GM21360 (cell line): ENCODE measurements around the gene ZNF777.
A peak's percentile ranks its signal among the peaks of the same experiment; 100 is the strongest.
"Not testable (repeated sequence)": the region's sequence is repeated elsewhere in the genome, so short reads cannot be mapped to it uniquely, and the experiment has no call there.

Experiments
- ATAC-seq: cut with Tn5 transposase; IDR thresholded peaks from one replicate; pipeline ENCODE4 v1.9.1; 2021; ENCODE audit warnings: mild to moderate bottlenecking, moderate library complexity; ENCODE audit not compliant: unreplicated experiment

The ZNF777 gene

DNA sequence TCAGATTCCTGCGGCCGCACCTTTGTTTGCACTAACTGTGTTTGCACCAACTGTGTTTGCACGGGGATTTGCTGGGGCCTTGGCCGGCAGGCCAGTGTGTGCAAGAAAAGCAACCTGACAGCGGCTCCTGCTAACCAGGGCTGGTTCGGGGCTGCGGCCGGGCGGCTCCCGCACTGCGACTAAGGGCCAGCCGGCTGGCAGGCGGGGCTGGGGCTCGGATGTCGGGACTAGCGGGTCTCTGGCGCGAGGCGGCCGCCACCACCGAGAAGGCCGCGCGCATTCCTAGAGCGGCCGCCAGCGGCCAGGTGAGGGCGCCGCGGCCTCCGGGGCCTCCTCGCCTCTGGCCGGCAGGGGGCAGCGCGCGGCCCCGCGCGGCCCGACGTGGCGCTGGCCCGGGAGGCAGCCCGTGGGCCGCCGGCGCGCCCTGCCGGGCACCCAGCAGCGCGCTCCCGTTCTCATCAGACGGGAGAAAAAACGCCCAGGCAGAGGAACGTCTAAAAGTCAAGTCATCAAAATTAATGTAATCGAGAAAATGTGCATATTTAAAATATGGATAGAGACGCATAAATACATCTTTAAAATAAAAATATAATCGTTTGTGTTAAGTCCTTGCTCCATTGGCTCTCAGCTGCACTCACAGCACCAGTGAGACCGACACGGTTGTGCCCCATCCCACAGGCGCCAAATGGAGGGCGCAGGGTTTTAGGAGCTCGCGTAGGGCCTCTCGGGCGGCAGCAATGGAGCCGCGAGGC lies 38.5 kb downstream of the ZNF777 start:
- ATAC-seq: peak; percentile 95

GRCh38 chr7:149420006-149420405 lies 40.9 kb downstream of the ZNF777 start:
- no peak for ATAC-seq

DNA sequence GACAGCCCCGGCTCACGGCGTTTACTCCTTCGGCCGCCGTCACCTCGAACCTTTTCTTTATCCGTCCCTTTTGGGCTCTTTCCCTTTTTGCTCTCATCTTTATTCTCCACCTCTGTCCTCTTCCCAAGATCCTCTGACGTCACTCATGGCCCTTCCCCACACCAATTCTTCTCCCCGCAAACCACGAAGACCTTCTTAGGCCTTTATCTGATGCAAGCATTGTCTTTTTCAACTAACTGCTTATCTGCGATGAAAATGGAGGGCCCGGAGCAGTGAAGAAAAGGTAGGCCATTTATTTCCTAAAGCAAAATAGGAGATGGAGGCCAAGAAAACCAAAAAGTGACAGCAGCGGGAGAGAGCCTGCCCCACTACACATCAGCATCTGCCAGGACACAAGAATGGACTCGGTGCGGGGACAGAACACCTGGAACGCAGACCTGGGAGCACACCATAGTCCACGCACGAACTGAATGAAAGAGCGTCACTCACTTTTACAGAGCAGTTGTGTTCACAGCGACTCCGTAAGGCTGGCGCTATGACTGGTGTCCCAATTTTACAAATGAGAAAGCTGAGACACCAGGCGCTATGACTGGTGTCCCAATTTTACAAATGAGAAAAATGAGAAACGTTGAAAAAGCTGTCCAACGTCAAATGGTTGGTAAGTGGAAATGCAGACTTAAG lies 45.3 kb downstream of the ZNF777 start:
- no peak for ATAC-seq

DNA sequence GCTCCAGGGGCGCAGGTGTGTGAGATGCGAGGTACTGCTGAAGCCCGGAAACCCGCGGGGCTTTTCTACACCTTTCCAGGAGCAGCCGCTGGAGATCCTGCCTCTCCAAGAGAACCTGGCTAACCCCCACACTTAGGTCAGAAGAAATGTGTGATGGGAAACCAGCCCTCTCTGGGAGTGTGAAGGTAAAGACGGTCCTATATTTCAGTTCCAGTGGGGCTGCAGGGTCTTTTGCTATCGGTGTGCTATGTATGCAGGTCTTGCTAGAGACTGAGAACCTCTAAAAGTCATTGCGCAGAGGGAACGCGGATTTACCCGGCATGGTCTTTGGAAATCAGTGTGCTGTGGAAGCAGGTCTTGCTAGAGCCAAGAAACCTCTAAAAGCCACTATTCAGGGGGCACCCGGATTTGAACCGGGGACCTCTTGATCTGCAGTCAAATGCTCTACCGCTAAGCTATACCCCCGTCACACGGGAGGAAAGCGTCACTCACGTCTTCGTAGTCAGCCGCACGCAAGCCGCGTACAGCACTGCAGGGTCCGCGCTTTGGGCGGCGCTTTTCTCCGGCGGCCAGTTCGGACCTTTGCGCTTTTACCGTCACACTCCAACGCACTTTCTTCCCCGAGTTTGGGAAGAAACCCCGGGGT lies 46.0 kb downstream of the ZNF777 start:
- ATAC-seq: no peak

GRCh38 chr7:149414171-149414570 lies 46.7 kb downstream of the ZNF777 start:
- no peak for ATAC-seq

GRCh38 chr7:149413083-149413482 lies 47.8 kb downstream of the ZNF777 start:
- ATAC-seq: not testable (repeated sequence)

GRCh38 chr7:149409895-149410294 lies 51.0 kb downstream of the ZNF777 start:
- ATAC-seq: peak; percentile 62

- no peak for ATAC-seq
Measured at GRCh38 chr7:149404825-149405224, 56.0 kb downstream of the ZNF777 start.

DNA sequence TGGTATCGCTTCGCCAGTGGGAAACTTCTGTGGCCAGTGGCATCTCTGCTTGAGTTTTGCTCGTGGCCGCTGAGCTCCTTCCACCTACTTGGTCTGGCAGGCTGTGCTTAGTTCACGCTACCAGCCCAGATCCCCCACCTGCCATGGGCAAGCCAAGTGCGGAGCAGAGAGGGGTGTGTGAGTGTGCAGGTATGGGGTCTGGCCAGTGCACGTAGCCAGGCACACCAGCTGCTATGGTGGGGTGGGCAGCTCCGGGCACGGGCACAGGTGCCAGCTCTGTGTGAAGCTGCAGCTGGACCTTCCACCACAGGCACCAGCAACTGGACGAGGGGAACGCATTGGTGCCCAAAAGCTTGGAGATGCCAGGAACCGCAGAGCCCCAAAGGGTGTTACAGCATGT lies 56.5 kb downstream of the ZNF777 start:
- ATAC-seq: no peak

DNA sequence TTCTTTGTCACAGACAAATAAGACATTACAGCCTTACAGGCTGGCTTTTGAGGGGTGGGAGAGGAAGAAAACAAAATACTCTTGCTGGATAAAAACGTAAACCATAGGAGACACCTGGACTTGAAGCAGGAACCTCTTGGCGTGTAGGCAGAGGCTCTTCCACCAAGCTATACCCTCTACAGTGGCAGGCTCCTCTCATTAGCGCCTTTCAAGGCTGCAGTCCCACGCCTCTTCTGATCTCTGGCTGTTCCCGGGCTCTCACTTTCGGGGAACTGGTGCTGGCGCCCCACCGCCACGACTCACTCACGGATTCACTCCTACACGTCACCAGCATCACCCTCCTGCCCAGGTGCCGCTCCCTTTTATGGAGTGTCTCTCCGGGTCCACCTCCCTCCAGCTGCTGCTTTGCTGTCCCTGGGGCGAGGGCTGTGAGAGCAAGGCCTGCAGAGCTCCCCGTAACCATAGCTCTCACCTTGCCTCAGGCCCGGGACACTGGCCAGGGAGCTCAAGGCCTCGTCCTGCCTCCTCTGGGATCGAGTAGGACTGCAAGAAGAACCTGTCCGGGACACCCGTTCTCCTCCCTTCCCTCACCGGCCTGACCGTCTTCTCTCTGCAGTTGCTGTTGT lies 62.6 kb downstream of the ZNF777 start:
- ATAC-seq: no peak

DNA sequence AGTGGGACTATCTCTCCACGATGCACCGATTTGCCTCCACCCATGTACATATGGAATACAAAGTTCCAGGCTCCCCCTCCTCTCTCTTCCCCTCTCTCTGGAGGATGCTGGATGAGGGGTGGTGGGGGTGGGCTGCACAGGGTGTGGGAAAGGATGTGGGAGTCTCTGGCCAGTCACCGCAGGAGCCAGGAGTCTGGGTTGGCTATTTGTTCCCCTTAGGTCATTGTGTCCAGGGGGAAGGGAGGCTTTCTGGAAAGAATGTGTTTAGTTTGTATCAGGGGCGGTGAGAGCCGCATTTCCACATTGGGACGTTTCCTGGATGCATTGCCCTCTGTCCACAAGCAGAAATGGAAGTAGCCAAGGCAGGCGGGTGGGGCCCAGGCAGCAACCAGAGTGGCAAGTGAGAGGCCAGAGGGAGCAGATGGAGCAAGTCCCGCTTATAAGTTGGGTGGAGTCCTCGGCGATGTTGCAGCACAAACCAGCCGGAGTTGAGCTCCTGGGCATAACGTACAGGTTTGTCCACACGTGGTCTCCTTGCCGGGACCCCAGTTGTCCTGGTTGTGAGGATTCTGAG lies 63.3 kb downstream of the ZNF777 start:
- no peak for ATAC-seq

- not testable (repeated sequence) for ATAC-seq
Measured at GRCh38 chr7:149388550-149389335, 72.1 kb downstream of the ZNF777 start.

DNA sequence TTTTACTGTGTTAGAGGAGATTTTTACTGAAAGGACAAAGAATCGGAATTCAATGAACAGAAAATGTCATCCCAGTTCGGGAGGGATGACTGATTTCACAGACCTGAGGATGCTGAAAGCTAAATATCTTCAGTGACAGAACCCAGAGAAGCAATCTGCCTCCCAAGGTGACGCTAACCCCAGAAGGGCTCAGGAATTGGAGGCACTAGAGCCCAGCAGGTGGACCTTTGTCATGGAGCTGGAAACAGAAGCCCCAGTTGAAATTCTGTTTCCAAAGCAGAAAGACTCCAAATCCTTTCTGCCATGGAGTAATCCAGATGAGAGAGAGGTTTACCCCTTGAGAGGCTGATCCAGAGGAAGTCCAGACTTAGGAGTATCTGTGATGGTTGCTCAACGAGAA lies 74.3 kb downstream of the ZNF777 start:
- ATAC-seq: not testable (repeated sequence)

- no peak for ATAC-seq
Measured at GRCh38 chr7:149385195-149385950, 75.5 kb downstream of the ZNF777 start.
